Activated CD4-positive, alpha-beta T cell treated with anti-CD3 and anti-CD28 coated beads, Interleukin-2, amount 50 U/mL, for 24 hours (primary cell): ENCODE measurements around the gene GUCA1A.
"Not testable (repeated sequence)": the region's sequence is repeated elsewhere in the genome, so short reads cannot be mapped to it uniquely, and the experiment has no call there.

Experiments used
- DNase-seq, 2 donors: peaks; one replicate each; pipeline ENCODE4 v3.0.0-alpha.2; 2020; ENCODE audit warnings: low read depth in 1 of 2, low spot score in 1 of 2

Gene GUCA1A

DNA sequence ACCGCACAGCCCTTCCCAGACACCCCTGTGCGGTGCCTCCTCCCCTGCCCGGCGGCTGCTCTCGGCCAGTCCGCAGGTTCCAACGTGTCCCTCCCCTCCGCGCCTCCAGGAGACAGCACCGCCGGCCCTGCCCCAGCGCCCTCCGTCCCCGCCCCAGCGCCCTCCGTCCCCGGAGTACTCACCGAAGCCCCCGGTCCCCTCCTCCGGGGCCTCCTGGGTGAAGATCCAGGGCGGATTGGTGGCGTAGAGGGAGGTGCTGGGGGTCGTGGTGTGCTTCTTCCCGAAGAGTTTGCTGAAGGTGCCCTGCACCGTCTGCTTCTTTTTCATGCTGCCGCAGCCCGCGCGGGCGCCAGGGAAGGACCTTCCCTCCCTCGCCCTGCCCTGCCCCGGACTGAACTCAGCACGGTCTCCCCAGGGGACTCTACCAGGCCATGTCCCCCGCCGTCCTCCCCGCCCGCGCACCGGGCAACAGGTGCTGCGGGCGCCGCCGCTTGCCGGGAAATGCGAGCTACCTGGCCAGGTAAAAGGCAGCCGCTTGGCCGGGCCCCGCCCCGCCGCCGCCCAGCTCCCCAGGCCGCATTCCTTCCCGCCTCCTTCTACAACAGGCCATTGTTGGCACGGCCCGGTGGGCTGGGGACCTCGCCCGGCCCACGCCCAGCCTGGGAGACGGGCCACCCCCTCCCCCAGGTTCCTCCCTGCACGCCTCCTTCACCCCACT, 30.9 kb upstream of the GUCA1A start, which contains the start of gene C6orf132:
C6orf132 (minus strand) TSS at position 503 of the 718 bp plus-strand sequence; CDS start at position 327, 176 bp downstream.
- no peak for DNase-seq

DNA sequence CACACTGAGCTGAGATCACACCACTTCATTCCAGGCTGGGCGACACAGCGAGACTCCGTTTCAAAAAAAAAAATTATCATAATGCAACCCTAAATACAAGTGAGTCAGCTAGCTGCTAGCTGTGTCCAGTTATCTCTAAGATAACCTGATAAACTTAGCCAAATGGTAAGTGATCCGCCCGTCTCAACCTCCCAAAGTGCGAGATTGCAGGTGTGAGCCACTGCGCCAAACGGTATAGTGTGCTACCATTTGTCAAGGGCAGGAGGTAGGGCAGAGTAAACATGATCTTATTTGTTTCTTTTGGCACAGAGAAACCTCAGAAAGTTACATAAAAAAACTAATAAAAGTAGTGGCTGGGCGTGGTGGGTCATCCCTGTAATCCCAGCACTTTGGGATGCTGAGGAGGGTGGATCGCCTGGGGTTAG, 26.0 kb upstream of the GUCA1A start:
- no peak for DNase-seq

DNA sequence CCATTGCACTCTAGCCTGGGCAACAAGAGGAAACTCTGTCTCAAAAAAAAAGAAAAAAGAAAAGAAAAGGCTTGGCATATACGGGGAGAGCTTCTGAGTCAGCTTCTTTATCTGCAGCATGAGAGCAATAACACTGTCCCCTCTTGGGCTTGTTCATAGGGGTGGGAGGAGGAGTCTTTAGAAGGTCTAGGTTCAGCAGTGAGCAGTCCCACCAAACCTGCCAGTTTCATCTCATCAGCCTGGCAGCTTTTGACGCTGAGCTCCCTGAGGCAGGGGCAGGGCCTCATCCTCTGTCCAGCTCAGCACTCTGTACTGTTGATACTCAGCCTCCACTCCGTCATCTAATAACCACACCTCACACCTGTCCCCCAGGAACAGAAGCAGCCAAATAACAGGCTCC, 25.1 kb upstream of the GUCA1A start:
- DNase-seq, result no peak

DNA sequence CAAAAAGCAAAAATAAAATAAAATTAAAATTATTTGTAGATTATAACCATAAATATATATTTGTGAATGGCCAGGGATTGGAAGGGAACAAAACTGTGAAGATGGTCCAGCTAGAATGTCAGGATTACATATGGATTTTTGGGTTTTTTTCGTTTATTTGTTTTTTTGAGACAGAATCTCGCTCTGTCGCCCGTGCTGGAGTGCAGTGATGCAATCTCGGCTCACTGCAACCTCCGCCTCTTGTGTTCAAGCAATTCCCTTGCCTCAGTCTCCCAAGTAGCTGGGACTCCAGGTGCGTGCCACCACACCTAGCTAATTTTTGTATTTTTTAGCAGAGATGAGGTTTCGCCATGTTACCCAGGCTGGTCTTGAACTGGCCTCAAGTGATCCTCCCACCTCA, 22.9 kb upstream of the GUCA1A start:
- no peak for DNase-seq

DNA sequence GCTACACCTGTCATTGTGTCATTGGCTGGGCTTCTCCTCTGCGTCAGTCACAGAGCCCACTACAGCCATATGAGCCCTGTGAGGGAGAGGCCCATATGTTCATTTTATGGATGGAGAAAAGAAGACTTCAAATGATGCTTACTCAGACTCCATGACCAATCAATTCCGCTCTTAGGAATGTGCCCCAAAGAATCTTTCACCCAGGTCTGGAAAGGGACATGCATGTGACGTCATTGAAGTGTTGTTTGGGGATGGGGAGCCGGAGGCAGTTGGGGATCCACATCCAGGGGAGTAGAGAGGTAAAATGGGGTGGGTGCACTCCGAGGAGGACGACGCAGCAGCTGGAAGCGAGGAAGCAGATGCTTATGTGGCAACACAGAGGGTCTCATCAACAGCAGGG, 21.1 kb upstream of the GUCA1A start:
- no peak for DNase-seq

DNA sequence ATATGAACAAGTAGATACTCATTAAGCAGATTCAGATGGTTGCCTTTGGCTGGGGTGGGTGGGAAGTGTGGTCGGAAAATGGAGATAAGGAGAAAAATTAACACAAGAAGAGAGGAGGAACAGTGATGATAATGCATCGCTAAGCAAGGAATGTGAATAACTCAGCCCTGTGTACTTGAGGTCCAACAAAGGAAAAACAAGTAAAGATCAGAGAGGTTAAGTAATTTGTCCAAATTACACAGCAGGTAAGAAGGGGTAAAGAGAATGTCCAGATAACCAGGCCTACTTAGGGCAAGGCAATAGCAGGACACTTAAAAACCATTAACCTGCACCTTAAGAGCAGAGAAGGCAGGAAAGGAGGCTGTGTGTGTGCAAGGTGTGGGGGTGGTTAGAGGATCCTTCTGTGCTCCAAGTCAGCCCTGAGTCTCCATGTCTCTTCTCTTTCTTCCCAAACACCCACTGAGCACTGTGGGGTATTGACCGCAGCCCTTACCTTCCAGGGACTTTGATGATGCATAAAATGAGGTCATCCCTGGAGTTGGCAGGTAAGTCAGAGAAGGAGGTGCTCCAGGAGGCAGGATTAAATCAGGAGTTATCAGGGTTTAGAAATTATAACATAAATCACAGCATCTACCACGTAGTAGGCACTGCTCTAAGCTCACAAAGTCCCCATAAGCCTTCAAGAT, 20.5 kb upstream of the GUCA1A start:
- not testable (repeated sequence) for DNase-seq

DNA sequence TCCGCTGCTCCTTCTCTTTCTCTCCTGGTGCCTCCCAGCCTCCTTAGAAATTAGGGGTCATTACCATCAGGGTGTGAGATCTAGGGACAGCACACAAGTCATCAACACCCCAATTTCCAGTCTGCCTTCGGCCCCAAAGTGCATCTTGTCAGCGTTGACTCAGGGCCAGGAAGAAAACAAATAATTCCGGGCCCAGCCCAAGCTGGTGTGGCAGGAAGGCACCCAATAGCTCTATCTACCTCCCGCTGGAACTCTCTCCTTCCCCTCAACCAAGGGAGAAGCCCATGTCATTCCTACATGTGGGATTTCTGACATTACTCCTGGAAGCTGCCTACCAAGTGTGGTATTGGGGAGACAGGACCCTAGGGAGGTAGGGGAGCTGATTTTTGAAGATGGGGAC, 19.2 kb upstream of the GUCA1A start:
- DNase-seq, result no peak

DNA sequence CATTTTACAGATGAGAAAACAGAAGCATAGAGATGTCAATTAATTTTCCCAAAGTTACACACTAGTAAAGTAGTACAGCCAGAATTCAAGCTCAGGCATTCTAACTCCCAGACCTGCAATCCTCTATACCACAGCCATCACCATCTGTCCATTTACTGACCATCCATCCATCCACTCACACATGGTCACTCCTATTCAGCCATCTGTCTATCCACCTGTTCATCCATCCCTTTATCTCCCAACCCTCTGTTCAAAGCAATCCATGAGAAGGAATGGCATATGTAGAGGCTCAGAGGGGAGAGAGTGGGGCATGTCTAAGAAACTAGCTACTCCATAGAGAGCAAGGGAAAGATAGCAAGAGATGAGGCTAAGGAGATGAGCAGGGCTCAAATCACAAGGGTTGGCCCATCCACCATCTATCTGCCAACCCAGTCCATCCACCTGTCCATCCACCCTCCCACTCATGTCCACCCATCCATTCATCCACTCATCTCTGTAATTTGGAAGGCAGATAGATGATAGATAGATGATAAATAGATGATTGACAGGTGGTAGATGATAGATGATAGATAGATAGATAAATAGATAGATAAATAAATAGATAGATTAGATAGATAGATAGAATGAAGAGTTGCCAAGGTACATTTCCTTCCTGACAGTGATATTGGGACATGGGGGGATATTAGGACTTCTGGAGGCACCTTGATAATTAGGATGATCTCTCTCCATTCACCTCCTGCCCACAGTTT, 18.5 kb upstream of the GUCA1A start:
- DNase-seq, result no peak

DNA sequence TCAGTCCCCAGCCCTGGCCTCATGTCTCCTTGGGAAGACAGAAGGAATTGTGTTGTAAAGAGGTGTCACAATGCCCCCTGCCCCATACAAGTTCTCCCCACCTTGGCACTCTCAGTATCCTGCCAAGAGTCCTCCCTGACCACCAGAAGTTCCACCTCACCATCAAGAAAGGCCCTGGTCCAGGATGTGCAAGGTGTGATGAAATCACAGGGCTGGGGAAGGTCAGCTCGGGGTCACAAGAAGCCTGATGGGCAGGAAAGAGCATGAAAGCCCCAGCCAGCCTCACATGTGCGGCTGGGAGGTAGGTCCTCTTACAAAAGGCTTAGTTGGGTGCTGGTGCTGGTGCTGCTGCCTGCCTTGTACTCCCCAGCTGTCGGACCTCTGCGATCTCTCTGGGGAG, 17.9 kb upstream of the GUCA1A start:
- DNase-seq, result no peak

DNA sequence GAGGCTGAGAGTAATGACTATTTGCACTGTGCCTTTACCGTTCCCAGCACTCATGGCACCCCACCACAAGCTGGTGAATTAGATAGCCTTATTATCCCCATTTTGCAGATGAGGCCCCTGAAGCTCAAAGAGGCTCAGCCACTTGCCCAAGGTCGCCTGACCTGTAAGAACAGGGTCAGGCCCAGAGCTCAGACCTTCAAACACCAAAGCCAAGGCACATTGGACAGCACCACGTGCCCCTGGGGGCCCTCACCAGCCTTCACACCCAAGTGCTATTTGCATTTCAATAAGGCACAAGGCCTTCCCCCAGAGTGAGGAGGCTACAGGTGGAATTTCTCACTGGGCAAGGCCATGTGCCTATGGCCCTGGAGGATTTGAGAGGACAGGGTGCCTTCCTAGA, 16.5 kb upstream of the GUCA1A start:
- no peak for DNase-seq

DNA sequence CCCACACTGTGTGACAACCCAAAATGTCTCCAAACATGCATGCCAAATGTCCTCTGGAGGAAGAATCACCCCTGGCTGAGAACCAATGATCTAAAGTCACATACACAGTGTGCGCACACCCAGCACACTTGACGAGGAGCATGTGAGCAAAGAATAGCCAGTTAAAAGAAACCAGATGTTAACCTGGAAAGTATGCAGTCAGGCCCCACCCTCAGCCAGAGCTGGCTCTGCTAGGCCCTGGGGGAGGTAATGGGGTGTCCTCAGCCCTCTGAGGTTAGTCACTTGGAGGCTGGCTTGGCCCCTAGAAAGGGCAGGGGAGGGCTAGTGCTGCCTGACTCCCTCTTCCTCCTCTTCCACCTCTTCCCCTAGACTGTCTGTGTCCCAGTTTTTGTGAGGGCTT, 15.2 kb upstream of the GUCA1A start:
- DNase-seq, result no peak

DNA sequence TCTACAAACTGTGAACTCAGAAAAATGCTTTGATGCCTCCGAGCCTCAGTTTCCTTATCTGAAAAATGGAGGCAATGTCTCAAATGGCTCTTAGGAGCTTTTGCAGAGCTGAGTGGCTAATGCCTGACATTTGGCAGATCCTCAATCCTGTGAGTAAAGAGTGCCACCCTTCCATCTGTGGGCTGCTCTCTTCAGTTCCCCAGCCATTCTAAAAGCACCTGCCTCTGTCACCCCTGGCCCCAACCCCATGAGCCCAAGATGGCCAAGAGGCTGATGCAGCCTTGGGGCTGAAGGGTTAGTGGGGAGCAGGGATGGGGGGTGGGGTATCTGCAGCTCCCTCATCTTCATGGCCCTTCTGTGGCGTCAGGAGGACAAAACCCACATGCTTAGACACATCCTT, 14.5 kb upstream of the GUCA1A start:
- DNase-seq, result no peak

DNA sequence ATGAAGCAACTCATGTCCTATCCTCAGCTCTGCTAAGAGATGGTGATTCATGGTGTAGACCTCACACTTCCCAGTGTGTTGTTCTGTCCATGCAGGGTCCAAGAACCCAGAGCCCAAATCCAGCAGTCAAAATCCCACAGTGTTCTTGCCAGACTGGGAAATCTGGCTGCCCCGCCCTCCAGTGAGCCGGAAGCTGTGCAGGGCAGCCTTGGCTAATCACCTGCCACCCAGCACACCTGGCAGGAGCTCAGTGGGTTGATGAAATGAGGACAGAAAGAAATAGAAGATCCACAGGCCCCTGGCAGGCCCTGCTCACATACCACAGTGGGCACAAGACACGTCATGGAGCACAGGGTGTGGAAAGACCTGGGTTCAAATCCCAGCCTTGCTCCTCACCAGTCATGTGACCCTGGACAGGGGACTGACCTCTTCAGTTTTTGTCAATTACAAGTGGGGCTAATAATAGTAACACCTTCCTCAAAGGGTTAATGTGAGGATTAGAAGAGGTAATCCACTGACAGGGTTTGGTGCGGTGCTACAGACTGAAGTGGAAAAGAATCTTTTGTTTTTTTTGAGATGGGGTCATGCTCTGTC, 13.6 kb upstream of the GUCA1A start:
- DNase-seq, result no peak

DNA sequence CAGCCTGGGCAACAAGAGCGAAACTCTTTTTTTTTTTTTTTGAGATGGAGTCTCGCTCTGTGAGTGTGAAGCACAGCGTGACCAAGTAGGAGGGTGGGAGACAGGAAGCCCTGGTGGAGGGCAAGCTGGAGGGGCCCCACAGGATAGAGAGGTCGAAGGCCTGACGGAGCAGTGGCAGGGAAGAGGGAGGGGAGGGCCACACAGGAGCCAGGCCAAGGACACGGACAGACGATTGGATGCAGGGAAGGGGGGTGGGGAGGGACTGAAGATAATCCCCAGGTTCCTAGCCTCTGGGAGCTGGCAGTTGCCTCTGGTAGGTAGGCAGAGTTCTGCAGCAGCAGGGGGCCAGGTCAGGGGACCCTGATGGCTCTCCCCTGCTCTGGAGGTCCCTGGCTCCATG, 10.8 kb upstream of the GUCA1A start:
- no peak for DNase-seq

DNA sequence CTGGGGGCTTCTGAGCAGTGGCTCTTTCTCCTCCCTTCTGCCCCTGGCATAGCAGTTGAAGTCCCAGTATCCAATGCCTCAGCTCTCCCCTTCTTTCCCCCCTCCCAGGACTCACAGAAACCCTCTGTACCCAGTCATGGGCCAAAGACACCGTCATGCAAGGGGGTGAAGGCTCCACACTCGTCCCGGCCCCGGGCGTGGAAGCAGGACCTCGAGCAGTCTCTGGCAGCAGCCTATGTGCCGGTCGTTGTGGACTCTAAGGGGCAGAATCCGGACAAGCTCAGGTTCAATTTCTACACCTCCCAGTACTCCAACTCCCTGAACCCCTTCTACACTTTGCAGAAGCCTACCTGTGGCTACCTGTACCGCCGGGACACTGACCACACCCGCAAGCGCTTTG, 10.4 kb upstream of the GUCA1A start:
- DNase-seq, result no peak

DNA sequence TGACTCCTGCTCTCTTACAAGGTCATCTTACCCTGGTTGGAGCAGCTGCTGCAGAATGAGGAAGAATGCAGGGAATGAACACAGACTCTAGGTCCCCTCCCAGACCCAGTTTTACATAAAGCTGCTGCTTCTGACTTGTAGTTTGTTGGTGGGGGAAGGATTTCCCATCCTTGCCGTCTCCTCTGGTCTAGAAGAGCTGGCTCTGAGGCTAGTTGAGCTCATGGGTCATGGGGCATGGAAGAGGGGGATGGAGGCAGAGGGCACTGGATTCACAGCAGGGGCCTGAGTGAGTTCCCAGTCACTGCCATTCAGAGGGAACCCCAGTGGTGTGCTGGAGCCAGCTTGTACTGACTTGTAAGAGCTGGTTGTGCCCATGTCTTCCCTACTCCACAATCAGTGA, 9.2 kb upstream of the GUCA1A start:
- no peak for DNase-seq

DNA sequence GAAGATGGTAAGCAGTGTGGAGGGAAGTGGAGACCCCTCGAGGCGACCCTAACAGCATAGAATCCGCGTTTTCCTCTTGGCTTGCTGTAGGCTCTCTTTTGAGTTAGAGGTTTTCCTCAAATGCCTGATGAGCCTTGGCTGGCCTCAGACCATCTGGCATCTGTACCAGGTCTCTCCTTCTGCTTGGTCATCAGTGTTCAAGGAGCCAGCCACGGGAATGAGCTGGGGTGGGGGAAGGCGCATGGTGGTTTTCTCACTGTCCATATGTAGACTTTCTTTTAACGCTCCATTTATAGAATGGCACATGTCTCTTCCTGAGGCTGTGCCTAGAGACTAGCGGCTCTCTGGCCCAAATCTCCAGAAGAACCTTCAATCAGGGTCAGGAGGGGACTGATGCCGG, 8.1 kb upstream of the GUCA1A start:
- no peak for DNase-seq

DNA sequence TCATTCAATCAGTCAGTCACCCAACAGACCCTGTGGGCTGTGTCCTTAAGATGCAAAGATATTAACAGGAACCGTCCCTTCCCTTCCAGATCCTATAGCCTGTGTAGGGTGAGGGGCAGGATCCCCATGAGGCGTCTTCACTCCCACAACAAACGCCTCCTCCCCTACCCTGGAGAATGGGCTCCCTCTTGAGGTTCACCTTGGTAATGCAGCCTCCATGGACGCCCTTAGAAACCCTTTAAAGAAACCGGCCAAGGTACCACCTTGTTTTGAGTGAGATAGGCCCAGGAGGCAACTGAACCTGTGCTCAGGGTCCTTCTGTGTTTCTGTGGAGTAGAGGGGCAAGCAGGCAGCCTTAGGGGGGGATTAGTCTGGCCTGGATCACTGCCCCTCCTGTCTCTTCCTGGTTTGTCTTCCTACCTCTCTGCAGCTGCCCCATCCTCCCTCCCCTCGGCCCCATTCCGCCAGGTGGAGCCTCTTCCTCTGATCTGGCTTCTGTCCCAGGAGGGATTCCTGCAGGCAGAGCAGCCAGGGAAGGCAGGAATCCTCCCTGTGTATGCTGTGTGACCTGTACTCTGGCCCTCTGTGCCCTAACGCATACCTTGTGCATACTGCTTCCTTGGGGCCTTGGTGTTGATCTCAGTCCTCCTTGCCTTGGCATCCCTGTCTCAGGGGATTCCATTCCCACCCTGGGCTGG, 6.6 kb upstream of the GUCA1A start:
- peak; percentile 70 to 75 for DNase-seq

DNA sequence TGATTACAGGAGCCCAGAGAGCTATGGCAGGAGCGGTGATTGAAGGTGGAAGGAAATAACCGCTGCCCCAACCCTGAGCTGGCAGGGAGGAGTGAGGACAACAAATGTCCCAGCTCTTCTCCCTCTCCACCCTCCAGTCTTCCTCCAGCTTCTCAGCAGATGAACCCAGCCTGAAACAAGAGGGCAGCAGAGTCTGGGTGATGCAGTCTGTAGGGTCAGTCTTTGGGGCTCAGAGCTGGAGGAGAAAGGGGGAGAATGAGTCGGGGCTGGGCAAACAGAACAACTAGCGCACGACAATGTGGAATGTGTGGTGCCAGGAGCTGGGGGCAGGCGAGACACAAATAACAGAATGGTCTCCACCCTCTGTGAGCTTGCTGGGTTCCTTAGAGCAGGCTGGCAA, 4.5 kb upstream of the GUCA1A start:
- DNase-seq, result no peak

DNA sequence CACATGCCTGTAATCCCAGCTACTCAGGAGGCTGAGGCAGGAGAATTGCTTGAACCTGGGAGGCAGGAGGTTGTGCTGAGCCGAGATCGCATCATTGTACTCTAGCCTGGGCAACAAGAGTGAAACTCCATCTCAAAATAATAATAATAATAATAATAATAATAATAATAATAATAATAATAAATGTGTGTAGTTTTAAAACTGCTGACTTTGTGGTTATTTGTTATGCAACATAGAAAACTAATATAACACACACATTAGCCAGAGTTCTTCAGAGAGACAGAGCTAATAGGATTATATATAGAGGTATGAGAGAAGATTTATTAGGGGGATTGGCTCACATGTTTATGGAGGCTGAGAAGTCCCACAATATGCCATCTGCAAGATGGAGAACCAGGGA, 3.4 kb upstream of the GUCA1A start:
- not testable (repeated sequence) for DNase-seq
